HFF-Myc (cell line): ENCODE measurements around the gene TAF7.
"Not testable (repeated sequence)": the region's sequence is repeated elsewhere in the genome, so short reads cannot be mapped to it uniquely, and the experiment has no call there.

Experiments used
- DNase-seq: peaks from one replicate; pipeline ENCODE4 v3.0.0-alpha.2; 2011; ENCODE audit warnings: low read depth; ENCODE audit errors: extremely low read depth
- H3K4me3 ChIP-seq: replicated peaks from 2 replicates; pipeline ENCODE4 v1.5.1; 2011; ENCODE audit warnings: low read depth, mild to moderate bottlenecking, control low read depth, low read length
- TF ChIP-seq, protein P1 (sequence below): IDR thresholded peaks from 2 replicates; pipeline ENCODE4 v1.5.1; 2012; ENCODE audit warnings: mild to moderate bottlenecking, low read depth, low read length, control low read depth; ENCODE audit errors: missing control alignments

TAF7 gene

DNA sequence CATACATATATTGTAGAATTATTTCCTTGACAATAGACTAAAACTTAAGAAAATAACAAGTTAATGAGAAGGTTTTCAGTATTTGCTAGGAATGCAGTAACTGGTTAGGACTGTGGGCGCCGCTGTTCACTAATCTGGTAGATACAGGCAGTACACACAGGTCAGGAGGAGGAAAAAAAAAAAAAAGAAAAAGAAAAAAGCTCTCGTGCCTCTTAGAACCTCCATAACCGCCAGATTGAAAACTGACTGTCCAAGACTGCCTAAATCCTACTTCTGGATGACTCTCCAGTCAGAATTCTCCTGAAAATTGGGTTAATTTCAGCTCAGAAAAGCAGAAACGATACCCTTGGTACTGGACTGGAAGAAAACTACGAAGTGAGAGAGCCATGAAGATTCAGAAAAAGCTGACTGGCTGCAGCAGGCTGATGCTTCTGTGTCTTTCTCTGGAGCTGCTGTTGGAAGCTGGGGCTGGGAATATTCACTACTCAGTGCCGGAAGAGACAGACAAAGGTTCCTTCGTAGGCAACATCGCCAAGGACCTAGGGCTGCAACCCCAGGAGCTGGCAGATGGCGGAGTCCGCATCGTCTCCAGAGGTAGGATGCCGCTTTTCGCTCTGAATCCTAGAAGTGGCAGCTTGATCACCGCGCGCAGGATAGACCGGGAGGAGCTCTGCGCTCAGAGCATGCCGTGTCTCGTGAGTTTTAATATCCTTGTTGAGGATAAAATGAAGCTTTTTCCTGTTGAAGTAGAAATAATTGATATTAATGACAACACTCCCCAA, 9.9 kb upstream of the TAF7 start, which contains the start of gene PCDHGA1:
PCDHGA1 (plus strand) TSS at position 216 of the 782 bp plus-strand sequence.
- peak within 1 kb of the TSS; percentile 24 for H3K4me3 ChIP-seq
- TF ChIP-seq, protein P1, sequence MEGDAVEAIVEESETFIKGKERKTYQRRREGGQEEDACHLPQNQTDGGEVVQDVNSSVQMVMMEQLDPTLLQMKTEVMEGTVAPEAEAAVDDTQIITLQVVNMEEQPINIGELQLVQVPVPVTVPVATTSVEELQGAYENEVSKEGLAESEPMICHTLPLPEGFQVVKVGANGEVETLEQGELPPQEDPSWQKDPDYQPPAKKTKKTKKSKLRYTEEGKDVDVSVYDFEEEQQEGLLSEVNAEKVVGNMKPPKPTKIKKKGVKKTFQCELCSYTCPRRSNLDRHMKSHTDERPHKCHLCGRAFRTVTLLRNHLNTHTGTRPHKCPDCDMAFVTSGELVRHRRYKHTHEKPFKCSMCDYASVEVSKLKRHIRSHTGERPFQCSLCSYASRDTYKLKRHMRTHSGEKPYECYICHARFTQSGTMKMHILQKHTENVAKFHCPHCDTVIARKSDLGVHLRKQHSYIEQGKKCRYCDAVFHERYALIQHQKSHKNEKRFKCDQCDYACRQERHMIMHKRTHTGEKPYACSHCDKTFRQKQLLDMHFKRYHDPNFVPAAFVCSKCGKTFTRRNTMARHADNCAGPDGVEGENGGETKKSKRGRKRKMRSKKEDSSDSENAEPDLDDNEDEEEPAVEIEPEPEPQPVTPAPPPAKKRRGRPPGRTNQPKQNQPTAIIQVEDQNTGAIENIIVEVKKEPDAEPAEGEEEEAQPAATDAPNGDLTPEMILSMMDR = peak; percentile 48
- no peak for DNase-seq

DNA sequence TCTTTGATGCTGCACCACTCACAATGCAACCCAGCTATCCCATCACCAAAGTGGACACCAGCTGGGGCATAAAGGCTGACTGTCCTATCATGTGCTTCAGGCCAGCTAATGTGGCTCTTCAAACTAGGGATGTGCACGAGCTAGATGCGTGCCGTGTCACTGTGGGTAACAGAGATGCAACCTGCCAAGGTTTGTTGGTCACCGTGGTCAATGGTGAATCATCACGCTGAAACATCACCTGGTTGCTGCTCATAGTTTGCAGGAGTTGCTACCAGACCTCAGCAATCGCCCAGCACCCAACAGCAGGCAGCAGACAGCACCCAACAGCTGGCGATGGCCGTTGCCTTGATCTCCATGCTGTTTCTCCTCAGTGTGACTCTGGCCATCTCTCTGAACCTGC, 7.6 kb upstream of the TAF7 start:
- TF ChIP-seq, protein P1 = no peak
- DNase-seq = no peak
- no peak overlapping the region for H3K4me3 ChIP-seq

DNA sequence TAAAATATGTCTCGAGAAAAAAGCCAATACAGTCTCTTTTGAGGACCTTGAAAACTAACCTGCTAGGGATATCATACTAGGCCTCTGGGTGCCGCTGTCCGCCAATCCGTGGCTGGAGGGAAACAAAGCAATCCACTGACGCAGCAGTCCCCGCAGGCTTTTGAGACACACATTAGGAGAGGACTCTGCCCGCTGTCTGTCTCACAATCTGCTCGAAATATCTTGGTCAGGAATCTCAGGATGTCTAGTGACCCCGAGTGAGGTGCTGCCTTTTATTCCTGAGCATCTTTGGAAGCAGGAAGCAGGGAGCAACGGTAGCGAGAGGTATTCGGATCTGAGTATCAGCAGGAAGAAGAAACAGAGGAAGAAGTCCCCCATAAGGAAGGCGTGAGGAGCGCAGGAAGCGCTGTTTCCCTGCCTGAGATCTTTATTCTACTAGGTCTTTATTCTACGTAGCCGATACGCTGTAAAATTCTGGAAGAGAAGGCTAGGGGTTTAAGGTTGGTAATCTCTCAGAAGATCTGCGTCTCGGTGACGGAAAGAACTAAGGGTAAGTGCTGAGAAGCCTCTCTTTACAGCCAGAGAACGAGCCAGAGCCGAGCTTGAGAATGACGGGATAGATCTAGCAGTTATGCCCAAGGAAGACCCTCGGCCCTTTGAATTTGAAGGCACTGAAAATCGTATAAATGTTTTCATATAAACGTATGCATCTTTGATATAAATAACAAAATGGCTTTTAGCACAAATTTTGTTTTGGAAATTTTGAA, 5.7 kb upstream of the TAF7 start:
- TF ChIP-seq, protein P1 = peak; percentile 60
- no peak for DNase-seq
- peak overlapping the region; percentile 19 for H3K4me3 ChIP-seq

DNA sequence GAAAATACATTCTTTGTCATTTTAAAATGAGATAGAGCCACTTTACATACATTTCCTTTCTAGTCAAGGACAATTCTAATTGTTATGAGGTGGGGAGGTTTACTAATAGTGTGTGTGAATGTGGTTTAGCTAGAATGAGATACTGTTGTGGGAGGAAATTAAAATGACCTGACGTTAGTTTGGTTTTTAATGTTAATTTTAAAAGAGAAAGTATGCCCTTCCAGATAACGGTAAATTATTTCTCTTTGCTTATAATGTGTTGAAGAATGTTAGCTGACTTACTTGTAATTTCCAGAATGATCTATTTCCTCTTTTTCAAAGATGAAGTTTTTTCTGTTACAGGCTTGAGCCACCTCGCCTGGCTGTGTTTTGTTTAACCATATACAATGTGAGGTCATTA, 1.7 kb upstream of the TAF7 start:
- no peak for DNase-seq
- H3K4me3 ChIP-seq = no peak overlapping the region
- TF ChIP-seq, protein P1 = no peak

DNA sequence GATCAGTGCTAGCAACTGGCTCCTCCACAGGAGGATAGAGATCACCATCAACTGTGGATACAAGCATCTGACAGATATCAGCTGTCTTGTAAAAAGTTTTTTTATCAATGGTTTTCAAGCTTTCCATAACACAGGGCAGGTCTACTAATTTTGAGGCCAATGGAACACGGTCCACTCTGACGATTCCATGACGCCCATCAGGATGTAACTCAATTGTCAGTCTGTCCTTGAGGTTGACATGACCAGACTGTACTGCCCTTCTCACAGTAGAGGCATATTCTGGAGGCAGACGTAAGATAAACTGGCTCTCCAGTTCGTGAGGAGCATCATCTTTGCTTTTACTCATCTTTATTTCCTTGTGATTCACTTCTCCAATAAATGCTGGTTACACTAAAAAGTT, 885 bp downstream of the TAF7 start:
- H3K4me3 ChIP-seq = peak overlapping the region; percentile 91
- TF ChIP-seq, protein P1 = no peak
- DNase-seq = no peak

DNA sequence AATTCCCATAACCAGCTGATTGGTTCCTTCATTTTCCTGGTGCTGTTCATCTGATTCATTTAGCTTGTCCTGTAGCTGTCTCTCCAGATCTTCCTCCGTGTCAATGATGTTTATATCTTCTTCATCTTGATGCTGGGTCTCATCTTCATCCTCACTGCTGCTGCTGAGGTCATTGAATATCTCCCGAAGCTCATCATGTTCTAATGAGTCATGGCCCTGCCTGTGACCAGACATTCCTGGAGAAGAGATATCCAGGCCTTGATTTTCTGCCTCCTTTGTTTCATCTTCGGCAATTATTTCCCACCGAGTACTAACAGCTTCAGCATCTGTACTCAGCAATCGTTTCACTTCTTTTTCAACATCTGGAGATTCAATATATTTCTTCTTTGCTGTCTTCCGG, 1.4 kb downstream of the TAF7 start:
- TF ChIP-seq, protein P1 = no peak
- no peak for DNase-seq
- H3K4me3 ChIP-seq = no peak overlapping the region; the same call in 1 of the 2 replicates

DNA sequence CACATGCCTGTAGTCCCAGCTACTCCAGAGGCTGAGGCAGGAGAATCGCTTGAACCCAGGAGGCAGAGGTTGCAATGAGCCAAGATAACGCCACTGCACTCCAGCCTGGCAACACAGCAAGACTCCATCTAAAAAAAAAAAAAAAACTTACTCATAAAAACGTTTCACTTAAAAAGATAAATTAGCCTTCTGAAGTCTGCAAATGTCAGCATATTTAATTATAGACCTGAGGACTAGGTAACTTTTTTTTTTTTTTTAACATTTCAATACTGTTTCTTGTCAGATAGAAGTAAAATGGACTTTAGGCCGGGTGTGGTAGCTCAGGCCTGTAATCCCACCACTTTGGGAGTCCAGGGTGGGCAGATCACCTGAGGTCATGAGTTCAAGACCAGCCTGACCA, 3.6 kb downstream of the TAF7 start:
- not testable (repeated sequence) for DNase-seq, H3K4me3 ChIP-seq
